ENCODE measurements around the gene ELAC1.

GRCh38 chr18:50935493-50936191 is 32.2 kb upstream of the ELAC1 start:
- TF ChIP-seq EZH2 (IDR thresholded peaks at IDR 0.05; ENCODE audit: insufficient read depth, poor library complexity, severe bottlenecking) (no peak), EZH2phosphoT487 (IDR thresholded peaks at IDR 0.05; ENCODE audit: insufficient read depth, low read depth) (no peak)
